GM21723 (cell line): ENCODE data around the gene RNF181.
"Not testable (repeated sequence)": the region's sequence is repeated elsewhere in the genome, so short reads cannot be mapped to it uniquely, and the experiment has no call there.

Experiments
- ATAC-seq: cut with Tn5 transposase; IDR thresholded peaks from one replicate; pipeline ENCODE4 v1.9.1; 2021; ENCODE audit warnings: mild to moderate bottlenecking, moderate library complexity; ENCODE audit not compliant: unreplicated experiment

Gene RNF181

DNA sequence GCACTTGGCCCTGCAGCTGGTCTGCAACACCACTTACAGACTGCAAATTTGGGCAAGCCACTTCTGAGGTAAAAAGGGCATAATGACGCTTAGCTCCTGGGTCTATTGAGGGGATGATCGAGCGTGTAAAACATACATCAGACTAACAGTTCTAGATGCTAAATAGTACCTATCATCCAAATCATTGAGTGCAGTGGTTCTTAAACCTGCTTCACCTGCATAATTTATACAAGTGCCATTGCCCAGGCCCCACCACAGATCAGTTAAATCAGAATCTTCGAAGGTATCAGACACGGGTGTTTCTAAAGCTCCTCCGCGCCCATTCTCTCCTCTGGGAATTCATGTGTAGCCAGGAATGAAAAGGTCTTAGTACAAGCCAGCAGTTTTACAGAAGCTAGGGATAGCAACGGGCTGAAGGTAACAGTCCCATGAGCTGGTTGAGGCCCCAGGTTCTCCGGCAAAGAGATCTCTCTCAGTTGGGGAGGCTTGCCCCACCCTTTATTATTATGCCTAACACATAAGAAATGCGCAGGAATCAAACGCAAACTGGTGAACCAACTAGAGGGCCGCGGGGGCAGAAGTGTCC, 737 bp upstream of the RNF181 start:
- peak; percentile 2 for ATAC-seq

DNA sequence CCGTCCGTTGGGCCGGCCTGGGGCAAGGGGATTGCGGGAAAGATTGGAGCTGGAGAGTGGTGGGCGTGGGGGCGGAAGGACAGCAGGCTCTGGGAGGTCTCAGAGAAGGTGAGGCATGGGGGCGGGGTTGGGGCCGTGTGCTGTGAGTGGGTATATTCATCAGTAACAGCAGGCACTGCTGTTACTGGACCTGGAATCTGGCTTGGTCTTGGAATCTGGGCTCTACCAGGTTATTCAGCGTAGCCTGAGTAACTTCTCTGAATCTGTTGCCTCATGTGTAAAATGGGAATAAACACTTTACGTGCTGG, 435 bp downstream of the RNF181 start:
- peak; percentile 2 for ATAC-seq

DNA sequence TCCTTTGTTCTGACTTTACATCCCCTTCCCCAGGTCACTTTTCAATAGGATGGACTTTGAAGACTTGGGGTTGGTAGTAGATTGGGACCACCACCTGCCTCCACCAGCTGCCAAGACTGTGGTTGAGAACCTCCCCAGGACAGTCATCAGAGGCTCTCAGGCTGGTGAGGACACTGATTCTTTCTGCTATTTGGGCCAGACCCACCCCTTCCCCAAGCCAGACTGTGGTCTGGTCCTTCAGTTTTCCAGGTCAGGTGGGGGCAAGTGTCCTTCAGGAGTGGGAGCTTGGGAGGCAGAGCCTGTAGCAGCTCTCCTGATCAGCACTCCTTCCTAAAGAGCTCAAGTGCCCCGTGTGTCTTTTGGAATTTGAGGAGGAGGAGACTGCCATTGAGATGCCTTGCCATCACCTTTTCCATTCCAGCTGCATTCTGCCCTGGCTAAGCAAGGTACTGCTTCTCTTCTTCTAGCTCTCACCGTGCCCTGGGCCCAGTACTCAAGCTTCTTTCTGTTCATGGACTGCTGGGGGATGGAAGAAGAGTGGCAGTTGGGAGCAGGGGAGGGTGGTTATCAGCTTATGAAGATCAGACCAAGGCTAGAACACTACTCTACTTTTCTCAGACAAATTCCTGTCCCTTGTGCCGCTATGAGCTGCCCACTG, 1.1 kb downstream of the RNF181 start:
- no peak for ATAC-seq

- no peak for ATAC-seq
Measured at GRCh38 chr2:85597241-85597640, 1.7 kb downstream of the RNF181 start.

GRCh38 chr2:85598594-85599340, 3.2 kb downstream of the RNF181 start:
- no peak for ATAC-seq

DNA sequence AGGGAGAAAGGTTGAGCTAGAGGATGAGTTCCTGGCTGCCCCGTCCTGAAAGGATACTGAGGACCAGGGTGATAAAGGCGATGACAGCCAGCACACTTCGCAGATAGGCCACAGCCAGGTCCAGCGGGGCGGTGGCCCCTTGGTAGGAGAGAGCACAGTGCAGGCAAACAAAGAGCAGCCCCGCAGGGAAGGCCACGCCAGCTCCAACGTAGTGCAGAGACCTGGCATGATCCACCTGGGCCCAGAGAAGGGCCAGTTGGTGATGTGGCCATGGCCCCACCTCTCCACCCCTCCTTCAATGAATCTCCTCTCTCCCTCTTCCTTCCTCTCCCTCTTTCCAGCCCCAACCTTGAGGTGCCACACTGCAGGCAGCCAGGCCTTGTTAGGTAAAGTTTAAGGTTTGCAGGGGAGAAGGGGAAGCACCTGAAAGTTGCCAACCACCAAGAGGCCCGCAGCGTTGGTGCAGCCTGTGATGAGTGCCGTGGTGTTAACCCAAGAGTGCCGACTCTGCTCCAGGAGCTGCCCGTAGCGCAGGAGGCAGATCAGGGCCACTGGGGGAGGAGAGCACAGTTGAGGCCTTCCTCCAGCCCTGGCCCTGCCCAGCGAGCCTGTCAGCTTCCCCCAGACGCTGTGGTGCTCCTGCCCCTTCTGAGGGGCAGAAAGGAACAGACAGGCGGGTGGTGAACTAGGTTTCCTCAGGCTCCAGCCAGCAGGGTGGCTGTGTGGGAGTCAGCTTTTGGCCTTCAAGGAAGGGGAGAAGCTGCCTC, 4.1 kb downstream of the RNF181 start:
- ATAC-seq = no peak

GRCh38 chr2:85600235-85600575, 4.7 kb downstream of the RNF181 start:
- no peak for ATAC-seq

DNA sequence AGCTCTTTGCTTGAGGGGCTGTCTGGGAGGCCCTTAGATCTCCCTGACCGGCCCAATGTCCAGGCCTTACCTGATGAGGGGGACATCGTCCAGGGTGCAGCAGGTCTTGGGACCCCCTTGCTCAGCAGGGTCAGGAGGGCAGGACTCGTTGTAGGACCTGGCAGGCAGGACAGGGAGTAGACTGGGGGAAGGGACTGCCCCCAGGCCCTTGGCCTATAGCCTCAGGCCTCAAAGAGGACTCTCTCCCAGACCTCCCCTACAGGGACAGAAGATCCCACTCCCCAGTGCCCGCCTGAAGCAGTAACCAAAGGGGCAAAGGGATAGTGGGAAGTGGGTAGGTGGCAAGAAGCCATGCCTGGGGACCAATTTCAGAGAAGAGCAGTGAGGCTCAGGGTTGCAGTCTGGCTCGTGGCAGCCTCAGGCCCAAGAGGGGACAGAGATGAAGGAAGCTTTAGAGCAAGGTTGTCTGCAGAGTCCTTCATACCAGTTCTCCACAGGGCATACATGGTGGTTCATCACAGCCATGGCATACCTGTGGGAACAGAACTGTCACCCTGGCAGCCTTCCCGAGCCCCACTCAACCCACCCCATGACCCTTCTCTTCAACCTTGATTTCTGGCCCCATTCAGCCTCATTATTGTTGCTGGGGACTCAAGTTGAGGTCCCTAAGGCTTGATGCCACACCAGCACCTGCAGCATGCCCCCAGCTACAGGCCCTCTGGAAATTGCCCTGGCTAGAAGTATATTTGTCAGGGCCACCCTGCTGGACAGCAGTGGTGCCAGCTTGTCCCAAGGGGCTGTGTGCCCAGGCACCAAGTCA, 5.6 kb downstream of the RNF181 start:
- no peak for ATAC-seq

- ATAC-seq = peak; percentile 44
Measured at GRCh38 chr2:85601771-85602475, 6.4 kb downstream of the RNF181 start.

- peak; percentile 94 for ATAC-seq
Measured at GRCh38 chr2:85602476-85603234, 7.1 kb downstream of the RNF181 start, which contains the start of gene TMEM150A. Gene TMEM150A (minus strand): TSS chr2:85602698. CDS start chr2:85601948, 750 bp downstream.

- not testable (repeated sequence) for ATAC-seq
Measured at GRCh38 chr2:85604133-85604444, 8.5 kb downstream of the RNF181 start.

DNA sequence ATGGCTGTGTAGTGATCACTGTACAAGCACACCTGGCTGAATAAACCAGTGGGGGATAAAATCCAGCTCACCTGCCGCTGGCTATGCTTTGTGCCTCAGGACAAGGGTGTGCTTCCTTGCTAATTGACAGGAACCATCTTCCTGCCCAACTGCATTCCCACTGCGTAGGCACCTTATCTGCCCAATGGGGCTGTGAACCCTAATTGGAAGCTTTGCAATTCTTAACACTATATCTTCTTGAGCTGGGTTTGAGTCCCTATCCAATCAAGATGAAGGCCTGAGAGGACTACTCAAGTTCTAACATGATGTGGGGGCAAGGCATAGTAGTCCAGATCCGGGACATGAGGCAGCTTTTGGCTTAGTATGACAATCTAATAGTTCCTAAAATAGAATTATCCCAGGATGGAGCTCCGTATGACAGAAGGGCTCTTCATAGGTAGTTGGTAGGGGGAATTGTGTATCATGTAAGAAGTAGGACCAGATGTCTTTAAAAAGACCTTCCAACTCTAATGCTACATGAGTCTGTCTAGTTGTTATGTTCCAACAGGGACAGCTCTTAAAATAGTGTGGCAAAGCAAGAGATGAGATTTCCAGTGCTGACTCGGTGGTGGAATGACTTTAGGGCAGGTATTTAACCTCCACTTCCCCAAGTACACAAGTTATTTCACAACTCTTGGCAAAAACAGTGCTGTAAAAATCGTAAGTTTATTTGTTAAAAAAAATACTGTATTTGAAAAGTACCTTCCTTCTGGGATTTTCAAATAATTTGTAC, 9.2 kb downstream of the RNF181 start:
- ATAC-seq = no peak

DNA sequence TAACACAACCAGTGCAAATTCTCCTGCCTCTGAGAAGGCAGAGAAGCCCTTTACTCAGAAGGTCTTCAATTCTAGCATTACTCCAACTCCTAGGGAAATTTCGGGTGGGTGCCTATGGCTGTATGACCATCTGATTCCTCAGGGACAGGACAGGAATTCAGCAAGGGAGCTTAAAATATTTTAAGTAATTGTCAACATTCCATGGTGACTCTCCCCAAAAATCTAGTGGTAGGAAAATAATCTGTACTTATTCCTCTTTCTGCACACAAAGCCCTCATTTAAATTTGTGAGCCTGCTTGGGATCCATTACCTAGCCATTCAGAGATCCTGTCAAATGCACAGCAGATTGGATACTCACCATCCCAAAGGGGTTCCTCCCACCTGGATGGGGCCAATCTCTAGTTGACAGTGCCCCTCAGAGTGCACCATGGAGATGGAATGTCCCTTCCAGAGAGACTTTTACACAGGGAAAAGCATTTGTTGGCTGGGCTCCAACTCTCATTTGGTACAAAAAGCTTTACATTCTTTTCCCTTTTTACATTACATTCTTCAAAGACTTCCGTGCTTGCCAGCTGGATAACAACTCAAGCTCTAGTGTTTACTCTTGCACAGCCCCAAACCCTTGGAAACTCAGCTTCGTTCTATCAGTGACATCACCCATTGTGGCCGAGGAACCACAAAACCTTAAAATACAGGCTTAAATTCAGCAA, 10.0 kb downstream of the RNF181 start:
- no peak for ATAC-seq

- no peak for ATAC-seq
Measured at GRCh38 chr2:85606116-85606455, 10.5 kb downstream of the RNF181 start.

DNA sequence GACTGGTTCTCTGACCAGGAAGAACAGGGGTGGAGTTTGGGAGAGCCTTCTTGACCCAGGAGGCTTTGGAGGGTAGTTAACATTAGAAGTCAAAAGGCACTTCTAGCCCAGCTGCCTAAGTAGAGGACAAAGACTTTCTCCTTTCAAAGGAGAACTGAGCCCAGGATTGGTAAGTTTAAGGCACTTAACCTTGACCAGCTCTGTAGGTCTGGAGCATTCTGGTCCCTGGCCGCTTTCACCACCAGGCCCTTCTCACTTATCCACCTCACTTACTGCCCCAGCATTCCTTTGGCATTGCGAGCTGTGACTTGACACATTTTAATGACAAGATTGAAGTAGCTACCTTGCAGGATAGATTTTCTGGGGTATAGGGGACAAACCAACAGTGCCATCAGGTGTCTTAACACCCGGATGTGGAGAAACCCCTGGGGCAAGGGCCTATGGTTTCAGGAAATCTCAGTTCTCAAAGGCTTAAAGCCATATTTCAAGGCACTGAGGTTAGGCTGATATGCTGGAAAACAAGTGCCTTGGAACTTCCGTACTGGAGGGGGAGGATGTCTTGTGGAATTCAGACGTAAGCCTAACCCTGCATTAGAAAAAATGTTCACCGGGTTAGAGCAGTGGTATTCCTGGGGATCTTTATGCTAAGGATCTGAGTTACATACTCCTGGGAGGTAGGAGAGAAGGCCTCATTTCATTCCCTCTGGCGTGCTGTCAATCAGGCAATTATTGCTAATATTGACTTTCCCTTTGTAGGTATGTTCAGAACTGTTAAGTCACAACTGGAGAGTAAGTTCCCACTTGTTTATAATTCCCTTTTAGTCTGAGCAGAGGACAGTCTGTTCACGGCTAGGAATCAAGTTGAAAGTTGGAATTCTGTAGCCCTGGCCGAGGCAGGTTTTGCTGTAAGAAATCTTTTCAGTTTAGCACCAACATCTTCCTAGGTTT, 12.0 kb downstream of the RNF181 start:
- ATAC-seq = no peak

- no peak for ATAC-seq
Measured at GRCh38 chr2:85611217-85611704, 15.7 kb downstream of the RNF181 start.
